ENCODE data around the gene CTNNBIP1.

CTNNBIP1 gene

GRCh38 chr1:9903801-9904527, 6.1 kb downstream of the CTNNBIP1 start:
- no peak for DNase-seq

GRCh38 chr1:9902060-9902452, 8.0 kb downstream of the CTNNBIP1 start:
- DNase-seq = no peak

GRCh38 chr1:9901148-9902059, 8.7 kb downstream of the CTNNBIP1 start:
- no peak for DNase-seq

DNA sequence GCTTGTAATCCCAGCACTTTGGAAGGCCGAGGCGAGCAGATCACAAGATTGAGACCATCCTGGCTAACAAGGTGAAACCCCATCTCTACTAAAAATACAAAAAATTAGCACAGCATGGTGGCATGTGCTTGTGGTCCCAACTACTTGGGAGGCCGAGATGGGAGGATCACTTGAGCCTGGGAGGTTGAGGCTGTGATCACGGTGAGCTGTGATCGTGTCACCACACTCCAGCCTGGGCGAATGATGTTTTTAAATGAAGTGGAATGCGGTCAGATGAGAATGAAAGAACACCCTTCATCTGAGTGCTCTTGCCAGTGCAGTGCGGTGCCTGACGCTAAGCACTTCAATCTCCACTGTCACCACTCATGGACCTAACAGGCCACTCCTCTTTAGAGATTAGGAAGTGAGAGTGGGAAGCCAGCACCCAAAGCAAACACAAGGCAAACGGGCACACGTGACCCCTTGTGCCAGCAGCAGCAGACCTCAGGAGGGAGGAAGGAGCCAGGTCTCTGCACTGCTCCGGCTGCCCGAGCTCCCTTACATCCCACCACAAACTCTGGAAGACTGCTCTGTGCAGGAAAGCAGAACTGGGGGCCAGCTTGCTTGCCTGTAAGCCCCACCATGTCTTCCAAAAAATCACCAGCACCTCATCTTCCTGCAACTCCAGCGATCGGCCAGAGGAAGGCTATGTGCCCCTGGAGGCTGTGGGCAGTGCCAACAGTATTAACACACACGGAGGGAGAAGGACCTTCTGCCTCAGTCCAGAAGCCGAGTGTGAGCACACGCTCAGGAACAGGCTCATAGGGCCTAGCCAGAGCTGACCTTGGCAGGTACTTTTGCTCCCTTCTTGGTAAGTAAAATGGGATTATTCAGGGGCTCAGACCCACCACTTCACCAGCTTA, 9.7 kb downstream of the CTNNBIP1 start:
- DNase-seq = peak; percentile 96

DNA sequence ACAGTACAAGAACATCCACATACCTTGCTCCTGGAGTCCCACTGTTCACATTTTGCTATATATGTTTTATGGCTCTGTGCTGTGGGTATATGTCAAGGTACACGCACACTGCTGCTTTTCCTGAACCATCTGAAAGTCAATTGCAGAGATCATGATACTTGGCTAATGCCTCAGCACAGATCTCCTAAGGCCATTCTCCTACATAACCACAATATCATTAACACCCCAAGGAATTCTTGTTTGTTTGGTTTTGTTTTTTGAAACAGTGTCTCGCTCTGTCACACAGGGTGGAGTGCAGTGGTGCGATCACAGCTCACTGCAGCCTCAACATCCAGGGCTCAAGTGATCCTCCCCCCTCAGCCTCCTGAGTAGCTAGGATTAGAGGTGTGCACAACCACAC, 16.0 kb downstream of the CTNNBIP1 start:
- no peak for DNase-seq

- DNase-seq = no peak
Observed at GRCh38 chr1:9892563-9893528, 17.2 kb downstream of the CTNNBIP1 start.

DNA sequence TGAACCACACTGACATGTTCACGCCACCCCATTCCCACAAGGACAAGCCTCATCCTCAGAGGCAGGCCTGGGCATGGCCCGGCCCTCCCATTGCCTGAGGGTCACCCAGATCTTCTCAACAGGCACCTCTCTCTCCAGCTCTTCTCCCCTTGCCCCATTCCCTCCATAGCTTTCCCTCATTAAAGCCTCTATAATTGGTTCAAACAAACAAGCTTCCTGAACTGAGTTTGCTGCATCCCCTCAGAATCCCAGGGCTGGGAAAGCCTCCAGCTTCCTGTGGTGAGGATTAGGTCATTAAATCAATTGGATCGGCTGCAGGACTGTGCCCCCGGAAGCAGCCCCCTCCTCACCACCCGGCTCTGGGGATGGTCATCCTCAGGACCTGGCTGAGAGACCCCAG, 18.9 kb downstream of the CTNNBIP1 start:
- no peak for DNase-seq

- DNase-seq = no peak
Observed at GRCh38 chr1:9890224-9890731, 19.8 kb downstream of the CTNNBIP1 start.

- DNase-seq = no peak
Observed at GRCh38 chr1:9889411-9889810, 20.7 kb downstream of the CTNNBIP1 start.

DNA sequence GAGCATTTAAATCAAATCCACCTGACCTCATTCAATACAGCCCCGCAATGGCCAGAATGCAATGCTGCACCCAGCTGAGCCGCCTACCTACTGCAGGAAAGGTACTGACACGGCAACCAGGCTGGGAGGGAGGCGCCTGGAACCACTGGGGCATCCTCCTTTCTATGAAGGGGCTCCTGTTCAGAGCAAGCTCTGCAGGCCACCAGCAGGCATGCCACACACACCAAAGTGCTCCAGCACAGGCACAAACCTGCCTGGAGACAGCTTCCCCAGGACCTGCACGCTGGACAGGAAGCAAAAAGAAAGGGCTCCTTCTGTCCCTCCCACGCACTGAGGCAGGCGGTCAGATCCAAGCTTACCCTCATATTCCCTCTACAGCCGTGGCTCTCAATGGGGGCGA, 21.2 kb downstream of the CTNNBIP1 start:
- no peak for DNase-seq

GRCh38 chr1:9887070-9887469, 23.0 kb downstream of the CTNNBIP1 start:
- no peak for DNase-seq

DNA sequence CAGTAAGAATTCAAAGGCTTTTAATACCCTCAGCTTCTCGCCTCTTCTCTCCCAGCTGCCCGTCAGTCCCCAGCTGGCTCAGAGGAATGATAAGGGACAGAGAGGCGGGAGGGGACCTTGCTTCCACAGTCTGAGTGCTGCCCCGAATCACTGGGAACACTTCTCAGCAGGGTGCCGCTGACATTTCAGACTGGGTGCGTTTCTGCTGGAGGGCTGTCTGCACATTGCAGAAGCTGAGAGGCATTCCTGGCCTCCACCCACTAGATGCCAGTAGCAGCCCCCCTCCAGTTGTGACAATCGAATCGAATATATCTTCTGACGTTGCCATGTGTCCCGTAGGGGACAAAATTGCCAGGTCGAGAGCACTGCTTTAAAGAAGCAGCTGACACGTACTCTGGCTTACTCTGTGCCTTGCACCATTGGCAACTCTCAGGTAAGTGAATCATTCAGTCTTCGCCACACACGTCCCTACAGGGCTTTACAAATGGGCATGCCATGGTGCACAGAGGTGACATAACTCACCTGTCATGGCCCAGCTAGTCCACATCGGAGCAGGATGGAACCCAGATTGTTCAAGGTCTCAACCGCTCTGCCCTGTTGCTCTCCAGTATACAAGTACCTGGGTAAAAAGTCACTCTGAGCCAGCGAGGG, 23.9 kb downstream of the CTNNBIP1 start:
- no peak for DNase-seq

GRCh38 chr1:9884805-9885204, 25.3 kb downstream of the CTNNBIP1 start:
- no peak for DNase-seq

DNA sequence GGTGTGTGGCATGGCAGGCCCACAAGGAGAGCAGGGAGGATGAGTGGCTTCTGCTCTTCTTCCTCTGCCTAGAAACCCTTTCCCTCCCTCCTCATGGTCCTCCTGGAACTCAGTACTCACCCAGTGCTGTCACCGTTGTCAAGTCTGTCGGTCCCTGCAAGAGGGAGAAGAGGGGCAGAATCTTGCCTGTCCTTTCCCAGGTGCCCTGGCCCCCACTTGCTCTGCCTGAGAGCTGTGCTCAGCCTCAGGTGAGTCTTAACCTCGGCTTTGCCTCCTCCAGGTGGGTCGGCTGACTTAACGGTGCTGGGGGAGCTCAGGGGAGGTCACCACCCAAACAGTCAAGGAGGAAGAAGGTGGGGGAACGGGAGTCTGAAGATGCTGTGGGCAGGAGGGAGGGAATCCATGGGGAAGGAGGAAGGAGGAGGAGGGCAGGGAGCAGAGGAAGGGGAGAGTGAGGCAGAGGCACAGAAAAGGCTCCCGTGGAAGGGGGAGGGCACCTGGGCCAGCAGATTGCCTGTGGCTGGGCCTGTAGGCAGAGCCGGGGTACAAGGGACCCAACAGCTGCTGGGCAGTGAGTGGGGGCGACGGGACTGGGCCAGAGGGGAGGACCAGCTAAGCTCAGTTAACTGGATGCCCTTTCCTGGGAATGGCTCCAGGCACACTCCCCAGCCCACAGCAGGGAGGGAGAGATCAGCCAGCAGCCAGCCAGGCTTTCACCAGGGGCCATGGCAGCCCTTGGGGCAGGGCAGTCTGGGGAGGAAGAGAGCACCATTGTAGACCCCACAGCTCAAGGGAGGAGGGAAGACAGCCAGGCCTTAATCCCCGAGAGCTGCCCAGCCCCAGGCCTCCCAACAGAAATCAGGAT, 26.3 kb downstream of the CTNNBIP1 start:
- no peak for DNase-seq

DNA sequence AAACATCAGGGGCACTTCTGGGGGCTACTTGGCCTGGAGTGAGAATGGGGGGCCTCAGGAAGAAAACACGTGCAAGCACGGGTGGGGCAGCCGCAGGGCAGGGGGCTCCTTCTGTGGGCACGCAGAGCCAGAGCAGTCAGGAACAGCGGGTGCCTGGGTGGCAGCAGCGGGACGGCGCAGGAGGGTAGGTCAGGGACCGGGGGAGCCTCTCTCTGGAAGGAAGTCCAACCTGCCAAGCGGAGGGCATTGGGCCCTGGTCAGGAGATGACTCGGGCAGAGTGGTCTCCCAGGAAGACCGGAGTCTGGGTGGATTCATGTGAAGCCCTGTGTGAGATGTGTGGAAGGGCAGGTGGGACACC, 27.1 kb downstream of the CTNNBIP1 start:
- no peak for DNase-seq

DNA sequence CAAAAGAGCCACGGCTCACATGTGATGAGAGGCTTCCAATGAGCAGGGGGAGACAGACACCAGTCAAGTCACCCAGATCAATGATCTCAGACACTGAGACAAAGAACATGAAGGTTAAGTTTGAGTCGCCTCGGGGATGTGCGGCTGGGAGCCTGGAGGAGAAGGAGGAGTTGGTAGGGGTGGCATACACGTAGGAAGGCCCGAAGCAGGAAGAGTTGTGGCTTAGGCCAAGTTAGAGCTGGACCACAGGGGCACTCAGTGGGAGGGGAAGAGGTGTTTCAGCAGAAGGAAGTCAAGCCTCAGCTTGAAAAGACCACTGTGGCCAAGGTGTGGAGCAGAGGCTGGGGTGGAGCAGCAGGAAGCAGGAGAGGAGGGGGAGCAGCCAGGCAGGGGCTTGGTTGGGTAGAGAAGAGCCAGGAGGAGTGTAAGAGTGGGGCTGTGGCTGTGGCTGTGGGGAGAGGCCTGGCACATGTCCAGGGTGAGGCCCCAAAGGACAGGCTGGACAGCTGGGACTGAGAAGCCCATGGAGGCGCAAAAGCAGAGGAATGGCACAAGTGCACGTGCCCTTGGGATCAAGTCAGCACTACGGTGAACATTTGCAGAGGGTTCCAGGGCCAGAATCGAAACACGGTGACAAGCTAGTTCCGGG, 27.6 kb downstream of the CTNNBIP1 start:
- no peak for DNase-seq

GRCh38 chr1:9881838-9882249, 28.2 kb downstream of the CTNNBIP1 start:
- DNase-seq = no peak

- DNase-seq = no peak
Observed at GRCh38 chr1:9878404-9878803, 31.7 kb downstream of the CTNNBIP1 start.

DNA sequence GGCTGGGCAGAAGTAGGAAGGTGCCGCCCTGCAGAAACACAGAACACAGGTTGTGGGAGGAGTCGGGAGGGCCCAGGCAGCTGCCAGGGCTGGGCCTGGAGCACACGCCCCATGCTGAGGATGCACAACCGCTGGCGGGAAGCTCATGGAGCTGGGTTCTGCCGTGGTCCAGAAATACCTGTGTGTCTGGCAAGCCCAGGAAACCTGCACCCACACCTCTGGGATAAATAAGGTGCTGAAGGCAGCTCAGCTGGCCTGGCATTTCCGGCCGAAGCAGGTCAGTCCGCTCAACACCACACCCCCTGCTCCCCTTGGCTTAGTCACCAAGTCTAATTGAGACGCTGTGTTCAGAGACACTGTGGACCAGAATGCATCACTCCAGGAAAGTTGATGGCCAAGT, 32.1 kb downstream of the CTNNBIP1 start:
- DNase-seq = no peak

DNA sequence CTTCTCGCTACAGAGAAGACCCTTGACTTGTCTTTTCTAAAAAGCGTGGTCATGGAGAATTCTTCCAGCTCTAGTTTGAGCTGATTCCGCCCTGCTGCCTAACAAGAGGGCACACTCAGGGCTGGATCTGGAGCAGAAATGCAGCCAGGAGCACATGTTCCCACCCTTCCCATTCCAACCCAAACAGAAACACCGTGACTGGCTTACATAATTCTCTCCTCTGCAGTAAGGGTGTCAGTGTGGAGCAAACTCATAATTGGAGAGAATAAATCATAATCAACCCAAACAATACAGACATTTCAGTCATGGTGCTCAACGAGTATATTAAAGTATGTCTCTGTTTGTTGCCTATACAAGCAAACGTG, 34.5 kb downstream of the CTNNBIP1 start:
- no peak for DNase-seq
